NCI-H2196 treated with DMSO at 0.1 percent for 48 hours (cell line): ENCODE data around the gene CFDP1.

Source experiments
- DNase-seq: peaks from one replicate; lab custom pipeline; 2025; ENCODE audit not compliant: unreplicated experiment; lab: John Stamatoyannopoulos, UW

CFDP1 gene

GRCh38 chr16:75377729-75378386, 55.4 kb downstream of the CFDP1 start:
- no peak for DNase-seq

GRCh38 chr16:75376475-75377161, 56.7 kb downstream of the CFDP1 start:
- DNase-seq, result no peak

GRCh38 chr16:75374388-75374787, 58.9 kb downstream of the CFDP1 start:
- no peak for DNase-seq

- DNase-seq, result no peak
Observed at GRCh38 chr16:75372236-75372856, 61.0 kb downstream of the CFDP1 start.

- no peak for DNase-seq
Observed at GRCh38 chr16:75371171-75371570, 62.1 kb downstream of the CFDP1 start.

- DNase-seq, result no peak
Observed at GRCh38 chr16:75364286-75364791, 69.0 kb downstream of the CFDP1 start.

GRCh38 chr16:75362846-75363245, 70.5 kb downstream of the CFDP1 start:
- no peak for DNase-seq

GRCh38 chr16:75361936-75362335, 71.4 kb downstream of the CFDP1 start:
- DNase-seq, result no peak

GRCh38 chr16:75354170-75354569, 79.1 kb downstream of the CFDP1 start:
- no peak for DNase-seq

GRCh38 chr16:75351183-75351582, 82.1 kb downstream of the CFDP1 start:
- DNase-seq, result no peak

- no peak for DNase-seq
Observed at GRCh38 chr16:75345711-75346110, 87.6 kb downstream of the CFDP1 start.

- no peak for DNase-seq
Observed at GRCh38 chr16:75343941-75344340, 89.4 kb downstream of the CFDP1 start.

- DNase-seq, result no peak
Observed at GRCh38 chr16:75343286-75343685, 90.0 kb downstream of the CFDP1 start.

GRCh38 chr16:75342308-75342811, 90.9 kb downstream of the CFDP1 start:
- no peak for DNase-seq

GRCh38 chr16:75341564-75342307, 91.6 kb downstream of the CFDP1 start:
- DNase-seq, result no peak

GRCh38 chr16:75340741-75341491, 92.4 kb downstream of the CFDP1 start:
- no peak for DNase-seq

GRCh38 chr16:75337430-75337829, 95.9 kb downstream of the CFDP1 start:
- no peak for DNase-seq

GRCh38 chr16:75336521-75336920, 96.8 kb downstream of the CFDP1 start:
- no peak for DNase-seq

GRCh38 chr16:75333721-75334163, 99.6 kb downstream of the CFDP1 start:
- DNase-seq, result no peak

- no peak for DNase-seq
Observed at GRCh38 chr16:75329943-75330342, 103.4 kb downstream of the CFDP1 start.
